ENCODE measurements around the gene SLC22A5. TPM values are rescaled to one million over a fixed set of nuclear protein-coding genes. Genes with fewer than 3 reads are reported as not detected.

SLC22A5 gene
- total and polyA plus RNA-seq, 9 of the 15 experiments (the other 6 are each of a cell fraction or from before 2014, with no cell fraction given) = 3.0 to 16.6 (median 8.3) TPM

GRCh38 chr5:132426525-132427138, 57.1 kb downstream of the SLC22A5 start (continued):
- TF ChIP-seq SP2 (IDR thresholded peaks at IDR 0.05; ENCODE audit: extremely low read depth, low read depth, low read length, poor library complexity, severe bottlenecking) (no peak), ZNF311 (CRISPR knock-in tag; IDR thresholded peaks at IDR 0.05) (peak; percentile 38; the same call in 1 of the 2 replicates), RCOR1 (IDR thresholded peaks at IDR 0.05; ENCODE audit: borderline replicate concordance in 1 of 2, low read depth in 2 of 2, low read length in 2 of 2) (peak; percentile 44 to 96; a peak in 3 of 4 replicates), HOXB6 (CRISPR knock-in tag; IDR thresholded peaks at IDR 0.05; ENCODE audit: borderline replicate concordance) (no peak; the same call in 1 of the 2 replicates), ZNF696 (CRISPR knock-in tag; conservative IDR thresholded peaks at IDR 0.05) (no peak), GTF2F1 (IDR thresholded peaks at IDR 0.05; ENCODE audit: low read depth, low read length) (0 out of 2 replicates have a peak, but pooled peaks have one; percentile 47), POLR2B (IDR thresholded peaks at IDR 0.05; ENCODE audit: low read depth, partially characterized antibody) (peak; percentile 79), HNRNPLL (IDR thresholded peaks at IDR 0.05; ENCODE audit: low read depth, low read length, poor library complexity, severe bottlenecking) (no peak), ZNF133 (CRISPR knock-in tag; IDR thresholded peaks at IDR 0.05) (no peak), ZNF655 (CRISPR knock-in tag; IDR thresholded peaks at IDR 0.05) (no peak), ZNF518B (CRISPR knock-in tag; IDR thresholded peaks at IDR 0.05) (no peak), PHF20 (IDR thresholded peaks at IDR 0.05; ENCODE audit: partially characterized antibody) (no peak), ZSCAN32 (CRISPR knock-in tag; IDR thresholded peaks at IDR 0.05) (0 out of 2 replicates have a peak, but pooled peaks have one; percentile 20), AFF1 (IDR thresholded peaks at IDR 0.05; ENCODE audit: low read depth in 1 of 2, partially characterized antibody in 2 of 2) (peak in 1 of 2 experiments; percentile 68), NEUROD1 (IDR thresholded peaks at IDR 0.05; ENCODE audit: borderline replicate concordance, low read depth, low read length, partially characterized antibody) (peak; percentile 74), RNF2 (IDR thresholded peaks at IDR 0.05) (peak; percentile 91; the same call in 1 of the 2 replicates), ETV5 (CRISPR knock-in tag; IDR thresholded peaks at IDR 0.05; ENCODE audit: low read depth) (peak; percentile 91), SAFB (IDR thresholded peaks at IDR 0.05; ENCODE audit: borderline replicate concordance, low read depth, low read length) (no peak), NR4A1 (CRISPR knock-in tag; IDR thresholded peaks at IDR 0.05) (peak; percentile 5; the same call in 1 of the 2 replicates), NR4A1 (tag; IDR thresholded peaks at IDR 0.05) (peak; percentile 87)
